Stomach (tissue), 4 donors: Measurements from ENCODE around the gene EAF1.

ENCODE experiments used
- EP300 ChIP-seq: sonication (generic); formaldehyde crosslinking; IDR thresholded peaks from one replicate; pipeline ENCODE4 v1.6.1; 2017; ENCODE audit warnings: antibody characterized with exemption
- POLR2A ChIP-seq, 4 donors: fragments of 450-650 bp; IDR thresholded peaks; one replicate each; pipeline ENCODE4 v1.6.1; 2016; ENCODE audit warnings: antibody characterized with exemption in 4 of 4, control low read depth in 2 of 4, mild to moderate bottlenecking in 1 of 4, moderate library complexity in 1 of 4
- POLR2AphosphoS5 ChIP-seq, 3 donors: sonication (generic); formaldehyde crosslinking; IDR thresholded peaks; one replicate each; pipeline ENCODE4 v1.6.1; 2016; ENCODE audit warnings: antibody characterized with exemption in 3 of 3
- TF ChIP-seq, protein P1 (sequence below), 7 experiments: fragments of 450-650 bp in 4 of 7; fragments of 200-600 bp in 3 of 7; sonication (generic) in 3 of 7; IDR thresholded peaks; one replicate each; pipeline ENCODE4 v1.5.1; 2016 to 2019; ENCODE audit warnings: antibody characterized with exemption in 7 of 7, control low read depth in 2 of 7, mild to moderate bottlenecking in 1 of 7

DNA sequence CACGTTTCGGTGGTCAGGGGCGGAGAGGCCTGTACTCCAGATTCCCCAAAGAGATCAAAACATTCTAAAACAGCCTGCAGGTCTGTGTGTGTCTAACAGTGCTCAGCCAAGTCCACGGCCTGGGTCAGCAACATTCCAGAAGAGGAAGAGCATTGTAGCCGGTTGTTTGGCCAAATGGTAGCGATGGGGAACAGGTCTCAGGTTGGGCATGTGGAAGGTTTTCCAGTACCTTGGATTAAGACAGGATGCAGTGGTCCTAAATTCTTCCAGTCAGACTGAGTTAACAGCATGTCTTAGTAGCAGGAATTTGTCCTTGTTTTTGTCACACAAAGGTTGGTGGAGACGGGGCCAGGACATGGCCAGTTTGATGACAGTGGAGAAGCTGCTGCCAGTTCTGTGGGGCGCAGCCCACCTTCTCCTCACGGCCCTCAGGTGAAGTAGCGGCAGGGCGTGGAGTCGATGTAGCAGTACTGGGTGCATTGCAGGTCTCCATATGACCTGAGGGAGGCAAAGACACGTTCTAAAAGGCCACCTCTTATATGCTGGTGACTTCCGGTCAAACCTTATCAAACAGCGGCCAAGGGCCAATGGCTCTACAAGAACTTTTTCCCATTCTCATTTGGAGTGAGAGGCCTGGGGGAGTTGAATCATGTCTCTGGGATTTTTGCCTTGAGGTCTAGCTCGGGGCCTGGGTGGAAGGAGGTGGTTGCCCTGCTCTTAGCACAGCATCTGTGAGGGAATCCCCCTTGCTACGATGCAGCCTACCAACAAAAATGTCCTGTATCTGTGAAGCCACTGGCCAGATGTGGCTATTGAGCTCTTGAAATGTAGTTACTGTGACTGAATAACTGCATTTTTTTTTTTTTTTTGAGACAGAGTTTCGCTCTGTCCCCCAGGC is 24.1 kb downstream of the EAF1 start:
- TF ChIP-seq, protein P1, sequence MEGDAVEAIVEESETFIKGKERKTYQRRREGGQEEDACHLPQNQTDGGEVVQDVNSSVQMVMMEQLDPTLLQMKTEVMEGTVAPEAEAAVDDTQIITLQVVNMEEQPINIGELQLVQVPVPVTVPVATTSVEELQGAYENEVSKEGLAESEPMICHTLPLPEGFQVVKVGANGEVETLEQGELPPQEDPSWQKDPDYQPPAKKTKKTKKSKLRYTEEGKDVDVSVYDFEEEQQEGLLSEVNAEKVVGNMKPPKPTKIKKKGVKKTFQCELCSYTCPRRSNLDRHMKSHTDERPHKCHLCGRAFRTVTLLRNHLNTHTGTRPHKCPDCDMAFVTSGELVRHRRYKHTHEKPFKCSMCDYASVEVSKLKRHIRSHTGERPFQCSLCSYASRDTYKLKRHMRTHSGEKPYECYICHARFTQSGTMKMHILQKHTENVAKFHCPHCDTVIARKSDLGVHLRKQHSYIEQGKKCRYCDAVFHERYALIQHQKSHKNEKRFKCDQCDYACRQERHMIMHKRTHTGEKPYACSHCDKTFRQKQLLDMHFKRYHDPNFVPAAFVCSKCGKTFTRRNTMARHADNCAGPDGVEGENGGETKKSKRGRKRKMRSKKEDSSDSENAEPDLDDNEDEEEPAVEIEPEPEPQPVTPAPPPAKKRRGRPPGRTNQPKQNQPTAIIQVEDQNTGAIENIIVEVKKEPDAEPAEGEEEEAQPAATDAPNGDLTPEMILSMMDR (IDR thresholded peaks at IDR 0.05): no peak
- TF ChIP-seq POLR2A (IDR thresholded peaks at IDR 0.05) (no peak), POLR2AphosphoS5 (IDR thresholded peaks at IDR 0.05) (no peak), EP300 (no peak)
